H1 (cell line): Measurements from ENCODE around the gene SERPINE2. TPM values are rescaled to one million over a fixed set of nuclear protein-coding genes. Genes with fewer than 3 reads are reported as not detected.

Experiments used
- CTCF ChIA-PET: fragments of 300-600 bp; sonication (Branson Sonifier 250); formaldehyde crosslinking; loops from one replicate; lab custom pipeline; 2021; ENCODE audit not compliant: partially characterized antibody; lab: Charles Lee
- POLR2A ChIA-PET: fragments of 300-600 bp; sonication (Branson Sonifier 250); formaldehyde crosslinking; loops from one replicate; lab custom pipeline; 2021; ENCODE audit warnings: inconsistent platforms; ENCODE audit not compliant: partially characterized antibody; lab: Charles Lee
- DNase-seq, 2 experiments: peaks; one replicate each; pipeline versions ENCODE4 v3.0.0 to v3.0.0-alpha.2; 2010 to 2022; ENCODE audit warnings: low spot score in 2 of 2, low read depth in 1 of 2, mixed read lengths in 1 of 2
- FAIRE-seq: peaks from 2 replicates; lab custom pipeline; 2011; peaks lifted over from hg19 to GRCh38; lab: Jason Lieb, UNC
- H2AFZ ChIP-seq: 2 replicates; pipeline ENCODE4 v1.8.1; 2012; ENCODE audit warnings: low read length, inconsistent platforms
- H2AK5ac ChIP-seq: 2 replicates; pipeline ENCODE4 v1.6.1; 2013; ENCODE audit warnings: low read depth, low read length
- H2BK120ac ChIP-seq: replicated peaks from 2 replicates; pipeline ENCODE3; 2013; ENCODE audit warnings: low read depth, low read length, inconsistent platforms
- H2BK12ac ChIP-seq: 2 replicates; pipeline ENCODE4 v1.6.1; 2013; ENCODE audit warnings: low read depth, low read length
- H2BK15ac ChIP-seq: 2 replicates; pipeline ENCODE4 v1.6.1; 2013; ENCODE audit warnings: low read length
- H2BK20ac ChIP-seq: 2 replicates; pipeline ENCODE4 v1.6.1; 2013; ENCODE audit warnings: low read length
- H2BK5ac ChIP-seq: 2 replicates; pipeline ENCODE4 v1.6.1; 2013; ENCODE audit warnings: low read depth, low read length
- H3K14ac ChIP-seq: 2 replicates; pipeline ENCODE4 v1.6.1; 2013; ENCODE audit warnings: inconsistent platforms; ENCODE audit not compliant: insufficient read length
- H3K18ac ChIP-seq: 2 replicates; pipeline ENCODE4 v1.6.1; 2013; ENCODE audit warnings: low read length; ENCODE audit errors: extremely low read depth
- H3K23ac ChIP-seq: 2 replicates; pipeline ENCODE4 v1.6.1; 2013; ENCODE audit warnings: inconsistent platforms; ENCODE audit not compliant: insufficient read length
- H3K23me2 ChIP-seq: 2 replicates; pipeline ENCODE4 v1.6.1; 2013; ENCODE audit warnings: low read depth, low read length
- H3K27ac ChIP-seq: 2 replicates; pipeline ENCODE4 v1.6.1; 2011; ENCODE audit warnings: low read depth, low read length, inconsistent platforms
- H3K27me3 ChIP-seq, 4 experiments: replicated peaks in 1 of 4; 1 replicate in 1 of 4; 2 replicates in 3 of 4; pipeline versions ENCODE4 v1.6.1 to v1.8.1; 2011 to 2013; ENCODE audit warnings: low read length in 3 of 4, mild to moderate bottlenecking in 3 of 4, inconsistent platforms in 2 of 4, mixed read lengths in 2 of 4, moderate library complexity in 1 of 4; ENCODE audit not compliant: control insufficient read depth in 3 of 4, insufficient read depth in 3 of 4; ENCODE audit errors: extremely low read depth in 1 of 4
- H3K36me3 ChIP-seq, 4 experiments: 2 replicates each; pipeline versions ENCODE4 v1.6.1 to v1.8.1; 2011 to 2013; ENCODE audit warnings: mild to moderate bottlenecking in 4 of 4, low read length in 3 of 4, moderate library complexity in 2 of 4, control low read depth in 1 of 4, inconsistent platforms in 1 of 4; ENCODE audit not compliant: insufficient read depth in 4 of 4, control insufficient read depth in 2 of 4
- H3K4ac ChIP-seq: replicated peaks from 2 replicates; pipeline ENCODE3; 2013; ENCODE audit warnings: low read length, low read depth, mixed read lengths, inconsistent platforms; ENCODE audit not compliant: insufficient read length
- H3K4me1 ChIP-seq, 4 experiments: replicated peaks in 1 of 4; 1 replicate in 1 of 4; 2 replicates in 3 of 4; pipeline versions ENCODE4 v1.6.1 to v1.8.1; 2011 to 2013; ENCODE audit warnings: low read length in 3 of 4, inconsistent platforms in 2 of 4, mixed read lengths in 1 of 4; ENCODE audit not compliant: insufficient read depth in 4 of 4, control insufficient read depth in 3 of 4
- H3K4me2 ChIP-seq, 2 experiments: 2 replicates each; pipeline versions ENCODE4 v1.6.1 to v1.8.1; 2011 to 2013; ENCODE audit warnings: low read depth in 2 of 2, low read length in 2 of 2, control low read depth in 1 of 2, inconsistent platforms in 1 of 2, mild to moderate bottlenecking in 1 of 2; ENCODE audit not compliant: insufficient read depth in 1 of 2
- H3K4me3 ChIP-seq, 4 experiments: fragments of 200-600, 300-600 bp in 1 of 4; sonication (generic), shearing (Covaris generic), sonication (Bioruptor Twin) in 1 of 4; 2 replicates each; pipeline versions ENCODE4 v1.5.1 to v1.8.1; 2011 to 2016; ENCODE audit warnings: low read length in 4 of 4, low read depth in 3 of 4, control low read depth in 2 of 4, inconsistent platforms in 2 of 4, mild to moderate bottlenecking in 2 of 4, mixed read lengths in 1 of 4, moderate library complexity in 1 of 4; ENCODE audit not compliant: insufficient read depth in 2 of 4; ENCODE audit errors: extremely low read depth in 1 of 4
- H3K56ac ChIP-seq: replicated peaks from 2 replicates; pipeline ENCODE3; 2013; ENCODE audit warnings: low read depth, mild to moderate bottlenecking, mixed read lengths, low read length, inconsistent platforms; ENCODE audit not compliant: insufficient read length
- H3K79me1 ChIP-seq: 2 replicates; pipeline ENCODE4 v1.6.1; 2013; ENCODE audit warnings: low read depth, low read length, control low read depth
- H3K79me2 ChIP-seq, 2 experiments: 2 replicates each; pipeline versions ENCODE4 v1.6.1 to v1.8.1; 2012 to 2013; ENCODE audit warnings: low read length in 2 of 2, mild to moderate bottlenecking in 2 of 2, inconsistent platforms in 1 of 2; ENCODE audit not compliant: insufficient read depth in 2 of 2, control insufficient read depth in 1 of 2
- H3K9ac ChIP-seq, 4 experiments: replicated peaks in 1 of 4; 1 replicate in 1 of 4; 2 replicates in 3 of 4; pipeline versions ENCODE4 v1.6.1 to v1.8.1; 2011 to 2013; ENCODE audit warnings: low read depth in 3 of 4, low read length in 3 of 4, control low read depth in 2 of 4, mild to moderate bottlenecking in 2 of 4, moderate library complexity in 2 of 4, inconsistent platforms in 1 of 4; ENCODE audit errors: extremely low read depth in 1 of 4
- H3K9me3 ChIP-seq, 2 experiments: 2 replicates each; pipeline versions ENCODE4 v1.6.1 to v1.8.1; 2012 to 2013; ENCODE audit warnings: mild to moderate bottlenecking in 2 of 2, moderate library complexity in 2 of 2, control low read depth in 1 of 2, inconsistent platforms in 1 of 2, low read depth in 1 of 2, low read length in 1 of 2, mixed read lengths in 1 of 2; ENCODE audit not compliant: insufficient read depth in 2 of 2
- H4K20me1 ChIP-seq, 2 experiments: replicated peaks in 1 of 2; 2 replicates each; pipeline versions ENCODE3 to v1.8.1; 2011 to 2013; ENCODE audit warnings: inconsistent platforms in 2 of 2, low read length in 2 of 2, mild to moderate bottlenecking in 1 of 2; ENCODE audit not compliant: insufficient read depth in 2 of 2, control insufficient read depth in 1 of 2
- H4K5ac ChIP-seq: 2 replicates; pipeline ENCODE4 v1.6.1; 2013; ENCODE audit warnings: low read length, low read depth, mixed read lengths, inconsistent platforms; ENCODE audit not compliant: insufficient read length
- H4K8ac ChIP-seq: 2 replicates; pipeline ENCODE4 v1.8.0; 2013; ENCODE audit warnings: mild to moderate bottlenecking, moderate library complexity, low read length, inconsistent platforms; ENCODE audit not compliant: insufficient read depth; ENCODE audit errors: extremely low read depth
- H4K91ac ChIP-seq: replicated peaks from 2 replicates; pipeline ENCODE3; 2013; ENCODE audit warnings: low read length, mixed read lengths, inconsistent platforms; ENCODE audit not compliant: insufficient read length
- BACH1 ChIP-seq: IDR thresholded peaks from 2 replicates; pipeline ENCODE4 v1.6.1; 2012; ENCODE audit warnings: low read length, improper control_type of control experiment
- CBX8 ChIP-seq: fragments of 300-800, 300-1000 bp; sonication (generic); IDR thresholded peaks from 2 replicates; pipeline ENCODE4 v1.7.1; 2016; ENCODE audit warnings: low read depth, low read length, borderline replicate concordance
- CEBPB ChIP-seq: IDR thresholded peaks from 2 replicates; pipeline ENCODE4 v1.6.1; 2012; ENCODE audit warnings: low read depth, low read length
- CHD1 ChIP-seq: IDR thresholded peaks from 2 replicates; pipeline ENCODE4 v1.6.1; 2012; ENCODE audit warnings: low read depth, low read length, improper control_type of control experiment
- EZH2 ChIP-seq: fragments of 200-600 bp; sonication (generic); IDR thresholded peaks from 2 replicates; pipeline ENCODE4 v1.7.1; 2012; ENCODE audit warnings: low read depth, mild to moderate bottlenecking, moderate library complexity, low read length, inconsistent platforms; ENCODE audit not compliant: severe bottlenecking
- FOSL1 ChIP-seq: IDR thresholded peaks from 2 replicates; pipeline ENCODE4 v1.6.1; 2011; ENCODE audit warnings: mild to moderate bottlenecking, low read depth, low read length, moderate library complexity; ENCODE audit not compliant: insufficient read depth
- JUND ChIP-seq: IDR thresholded peaks from 2 replicates; pipeline ENCODE4 v1.6.1; 2011; ENCODE audit warnings: mild to moderate bottlenecking, improper control_type of control experiment, low read length
- MAX ChIP-seq: IDR thresholded peaks from 2 replicates; pipeline ENCODE4 v1.6.1; 2012; ENCODE audit warnings: inconsistent platforms
- POLR2A ChIP-seq, 2 experiments: IDR thresholded peaks; 1 replicate in 1 of 2; 2 replicates in 1 of 2; pipeline ENCODE4 v1.6.1; 2011; ENCODE audit warnings: low read depth in 2 of 2, low read length in 2 of 2, mild to moderate bottlenecking in 2 of 2; ENCODE audit errors: control extremely low read depth in 1 of 2
- POU5F1 ChIP-seq: IDR thresholded peaks from 2 replicates; pipeline ENCODE4 v1.6.1; 2011; ENCODE audit warnings: low read depth, mild to moderate bottlenecking, low read length, moderate library complexity
- SP2 ChIP-seq: IDR thresholded peaks from 2 replicates; pipeline ENCODE4 v1.6.1; 2012; ENCODE audit warnings: mild to moderate bottlenecking, low read length, inconsistent platforms
- SRF ChIP-seq: IDR thresholded peaks from 2 replicates; pipeline ENCODE4 v1.6.1; 2011; ENCODE audit warnings: mild to moderate bottlenecking, low read depth, low read length, moderate library complexity
- YY1 ChIP-seq: IDR thresholded peaks from 2 replicates; pipeline ENCODE4 v1.6.1; 2011; ENCODE audit warnings: low read depth, mild to moderate bottlenecking, low read length
- WGBS, 2 experiments: shearing (Covaris generic) in 1 of 2; methylation state at CpG; one replicate each; pipeline versions ENCODE4 v1.1.6 to v1.1.7; 2013 to 2015; ENCODE audit warnings: low lambda C conversion rate in 2 of 2, mixed read lengths in 2 of 2, inconsistent platforms in 1 of 2, low coverage in 1 of 2, missing lambda C conversion rate in 1 of 2; ENCODE audit not compliant: insufficient replicate concordance in 2 of 2, insufficient coverage in 1 of 2, insufficient read length in 1 of 2; ENCODE audit errors: extremely low coverage in 1 of 2, missing lambda C conversion rate in 1 of 2; 5-methylcytosine and 5-hydroxymethylcytosine counted together
- polyA plus RNA-seq, 7 experiments: library from polyadenylated mRNA; depleted of rRNA in 3 of 7; stranded (reverse) in 5 of 7; unstranded in 2 of 7; fragments of >200 nt in 5 of 7; fragments of 200-250 nt in 2 of 7; gene quantifications; 1 replicate in 5 of 7; 2 replicates in 1 of 7; 4 replicates in 1 of 7; pipeline versions ENCODE4 v1.2.1 to v1.2.3, GENCODE V29; 2011 to 2013; ENCODE audit warnings: missing spikeins in 2 of 7, mixed read lengths in 2 of 7
- total RNA-seq: library from RNA; stranded (reverse); fragmentation: NEBNext Ultra II Directional; extraction: Animal tissue kit (Norgen Biotek cat#: 25700); gene quantifications from 2 replicates; pipeline ENCODE4 v1.2.1, GENCODE V29; 2021

The SERPINE2 gene
- total and polyA plus RNA-seq, 2 of the 8 experiments (the other 6 are each of a cell fraction or from before 2014, with no cell fraction given): 26.2 to 76.0 TPM

GRCh38 chr2:223991611-223992010, 47.5 kb downstream of the SERPINE2 start:
- no peaks in the 10 kb centered on the region for H3K27me3 ChIP-seq
- CTCF ChIA-PET: interaction anchor here (0.9 to 16.7 kb wide), 7 partner anchors 9 to 292 kb away, joined by 3 to 436 read pairs (median 53); no protein-coding TSS in a partner anchor
- POLR2A ChIA-PET: no interaction called here
- H3K23me2 ChIP-seq: no peaks in the 10 kb centered on the region
- no peak overlapping the region for H3K4me3 ChIP-seq
- peaks cover 0 to 4% (median 0%) of the 10 kb centered on the region in 4 experiments; a peak in 1 of 7 replicates for H3K4me1 ChIP-seq
- no peaks in the 10 kb centered on the region for H3K79me2 ChIP-seq
- H3K56ac ChIP-seq: no peak overlapping the region
- H3K4ac ChIP-seq: no peak overlapping the region
- no peak overlapping the region for H4K5ac ChIP-seq
- TF ChIP-seq MAX (no peak), BACH1 (no peak), POU5F1 (no peak), CBX8 (no peak), JUND (no peak), SRF (no peak), CEBPB (no peak), POLR2A (IDR thresholded peaks at IDR 0.05; ENCODE audit: control extremely low read depth in 1 of 2, low read depth in 2 of 2, low read length in 2 of 2) (no peak), EZH2 (no peak), SP2 (no peak), CHD1 (no peak), FOSL1 (no peak), YY1 (no peak)
- no peak overlapping the region for H4K91ac ChIP-seq
- H3K18ac ChIP-seq: no peak overlapping the region
- H2BK12ac ChIP-seq: no peak overlapping the region
- no peaks in the 10 kb centered on the region; a peak in 1 of 8 replicates for H3K36me3 ChIP-seq
- no peak overlapping the region for H2AK5ac ChIP-seq
- H3K27ac ChIP-seq: no peak overlapping the region
- H4K20me1 ChIP-seq: peaks cover 0 to 3% of the 10 kb centered on the region in 2 experiments
- no peaks in the 10 kb centered on the region for H3K9me3 ChIP-seq
- 93% methylated on average over 12 of the region's 12 CpGs; no CpG with 5 or more reads in 1 of the 2 experiments for WGBS, 2 experiments
- H3K23ac ChIP-seq: no peak overlapping the region
- no peak overlapping the region for H2BK5ac ChIP-seq
- no peak overlapping the region for H2AFZ ChIP-seq
- no peaks in the 10 kb centered on the region for H3K79me1 ChIP-seq
- no peak overlapping the region for H3K9ac ChIP-seq
- H2BK15ac ChIP-seq: no peak overlapping the region
- DNase-seq (no peak), FAIRE-seq (no peak)
- no peak overlapping the region for H3K14ac ChIP-seq
- H2BK120ac ChIP-seq: no peak overlapping the region
- H4K8ac ChIP-seq: no peak overlapping the region
- no peak overlapping the region for H2BK20ac ChIP-seq
- no peak overlapping the region for H3K4me2 ChIP-seq
